ENCODE results near the gene CRADD. TPM values are rescaled to one million over a fixed set of nuclear protein-coding genes. Genes with fewer than 3 reads are reported as not detected.

CRADD gene
- total and polyA plus RNA-seq, 2 of the 4 experiments (the other 2 are of a cell fraction): 11.1 to 14.0 TPM

Small RNA genes within 50 kb of the gene (microRNA-seq; reads per million reads assigned to microRNA genes)
- gene RN7SL630P (ENCODE audit: insufficient read depth, insufficient read length): not detected

Small RNA genes within 50 kb of the gene (small RNA-seq; reads per million reads assigned to genes)
- gene RN7SL630P: 0 reads per million in 5 experiments

Other genes starting within 250 kb of the CRADD start
- 64.5 and 90.3 TPM in 2 replicates for gene UBE2N, start 235.4 kb upstream of the CRADD start, total RNA-seq (2012; rRNA removed)
- 103 and 113 TPM in 2 replicates for gene UBE2N, start 235.4 kb upstream of the CRADD start, polyA plus RNA-seq (2012; rRNA removed)
- 90.7 and 124 TPM in 2 replicates for gene MRPL42, start 209.9 kb upstream of the CRADD start, total RNA-seq (2012; rRNA removed)
- 48.0 and 64.2 TPM in 2 replicates for gene MRPL42, start 209.9 kb upstream of the CRADD start, polyA plus RNA-seq (2012; rRNA removed)
- 12.0 and 19.4 TPM in 2 replicates for gene SOCS2, start 104.7 kb upstream of the CRADD start, total RNA-seq (2012; rRNA removed)
- 12.4 and 13.5 TPM in 2 replicates for gene SOCS2, start 104.7 kb upstream of the CRADD start, polyA plus RNA-seq (2012; rRNA removed)

Data from IMR-90 (cell line).